ENCODE data around the gene GLRA1.

GLRA1 gene

DNA sequence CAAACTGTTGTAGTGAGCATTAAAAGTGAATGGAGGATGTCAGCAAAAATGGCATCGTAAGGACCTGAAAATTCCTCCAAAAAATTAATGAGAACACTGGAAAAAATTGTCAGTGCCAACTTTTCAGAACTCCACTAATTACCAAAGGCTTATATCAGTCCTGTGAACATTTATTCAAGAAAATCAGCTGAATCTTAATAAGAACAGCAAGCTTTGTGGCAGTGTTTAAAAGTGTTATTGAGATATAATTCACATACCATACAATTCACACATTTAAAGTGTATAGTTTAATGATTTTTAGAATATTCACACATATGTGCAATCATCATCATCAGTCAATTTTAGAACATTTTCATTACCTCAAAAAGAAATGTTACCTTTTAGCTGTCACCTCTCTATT lies 95.3 kb downstream of the GLRA1 start:
- no peak for DNase-seq (ENCODE audit: low read depth)
- TF ChIP-seq, protein P1, sequence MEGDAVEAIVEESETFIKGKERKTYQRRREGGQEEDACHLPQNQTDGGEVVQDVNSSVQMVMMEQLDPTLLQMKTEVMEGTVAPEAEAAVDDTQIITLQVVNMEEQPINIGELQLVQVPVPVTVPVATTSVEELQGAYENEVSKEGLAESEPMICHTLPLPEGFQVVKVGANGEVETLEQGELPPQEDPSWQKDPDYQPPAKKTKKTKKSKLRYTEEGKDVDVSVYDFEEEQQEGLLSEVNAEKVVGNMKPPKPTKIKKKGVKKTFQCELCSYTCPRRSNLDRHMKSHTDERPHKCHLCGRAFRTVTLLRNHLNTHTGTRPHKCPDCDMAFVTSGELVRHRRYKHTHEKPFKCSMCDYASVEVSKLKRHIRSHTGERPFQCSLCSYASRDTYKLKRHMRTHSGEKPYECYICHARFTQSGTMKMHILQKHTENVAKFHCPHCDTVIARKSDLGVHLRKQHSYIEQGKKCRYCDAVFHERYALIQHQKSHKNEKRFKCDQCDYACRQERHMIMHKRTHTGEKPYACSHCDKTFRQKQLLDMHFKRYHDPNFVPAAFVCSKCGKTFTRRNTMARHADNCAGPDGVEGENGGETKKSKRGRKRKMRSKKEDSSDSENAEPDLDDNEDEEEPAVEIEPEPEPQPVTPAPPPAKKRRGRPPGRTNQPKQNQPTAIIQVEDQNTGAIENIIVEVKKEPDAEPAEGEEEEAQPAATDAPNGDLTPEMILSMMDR (conservative IDR thresholded peaks at IDR 0.05; ENCODE audit: low read length), result no peak

DNA sequence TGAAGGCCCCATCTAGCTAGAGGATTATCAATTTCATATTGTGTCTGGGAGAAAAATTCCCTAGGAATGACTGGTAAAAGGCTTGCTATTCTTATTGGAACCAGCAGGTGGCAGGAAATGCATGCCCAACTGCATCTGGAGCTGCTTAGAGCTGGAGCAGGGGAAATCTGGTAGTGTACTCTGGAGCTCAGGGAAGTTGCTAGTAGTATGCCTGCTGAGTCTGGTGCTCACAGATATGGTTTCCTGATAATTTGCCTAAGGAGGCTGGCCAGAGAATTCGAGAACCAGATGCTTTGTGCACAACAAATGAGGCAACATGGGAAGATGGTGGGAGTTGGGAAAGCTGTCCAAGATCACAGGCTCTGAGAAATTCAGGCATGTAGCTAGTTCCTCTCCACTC lies 99.2 kb downstream of the GLRA1 start:
- TF ChIP-seq, protein P1 (conservative IDR thresholded peaks at IDR 0.05; ENCODE audit: low read length), result peak; percentile 97
- peak; percentile 82 for DNase-seq (ENCODE audit: low read depth)
- no peak overlapping the region for H3K4me3 ChIP-seq (ENCODE audit: low read length)

More for the DNA sequence above, 95.3 kb downstream of the GLRA1 start:
- no peak overlapping the region for H3K4me3 ChIP-seq (ENCODE audit: low read length)

DNA sequence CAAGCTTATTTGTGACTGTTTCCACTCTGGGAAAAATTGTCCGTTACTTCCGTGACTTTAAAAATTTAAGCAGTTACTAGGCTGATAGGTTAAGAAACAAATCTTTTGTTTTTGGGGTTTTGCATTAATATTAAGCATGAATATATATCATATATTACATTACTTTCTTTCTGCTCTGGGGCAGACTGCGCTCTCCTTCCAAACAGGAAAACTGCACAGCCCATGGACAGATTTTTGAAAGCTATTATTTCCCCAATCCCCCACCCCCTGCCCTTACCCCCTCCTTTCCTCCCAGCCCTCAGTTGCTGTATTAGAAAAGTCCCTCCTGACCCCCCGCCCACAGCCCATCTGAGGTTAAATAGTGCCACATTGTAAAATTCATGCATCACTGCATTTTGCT lies 102.5 kb downstream of the GLRA1 start:
- H3K4me3 ChIP-seq (ENCODE audit: low read length), result no peak overlapping the region
- DNase-seq (ENCODE audit: low read depth), result no peak
- TF ChIP-seq, protein P1 (conservative IDR thresholded peaks at IDR 0.05; ENCODE audit: low read length), result no peak

DNA sequence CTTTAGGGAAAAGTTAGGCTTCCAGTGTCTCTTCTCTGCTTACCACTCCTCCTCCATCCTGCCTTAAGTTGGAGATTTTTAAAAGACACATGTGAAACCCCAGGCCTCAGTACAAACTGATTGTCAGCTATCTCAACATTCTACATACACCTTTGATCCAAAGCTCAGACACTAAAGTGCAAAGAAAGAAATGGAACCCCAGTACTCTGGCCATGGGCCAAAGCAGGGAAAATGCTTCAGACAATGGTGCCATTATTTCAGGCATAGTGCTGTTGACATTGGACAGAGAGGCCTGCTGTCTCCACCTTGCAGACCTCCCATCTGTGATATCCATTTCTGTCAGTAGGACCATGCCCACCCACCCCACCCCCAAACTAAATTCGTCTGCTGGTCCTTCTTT lies 103.7 kb downstream of the GLRA1 start:
- no peak overlapping the region for H3K4me3 ChIP-seq (ENCODE audit: low read length)
- TF ChIP-seq, protein P1 (conservative IDR thresholded peaks at IDR 0.05; ENCODE audit: low read length), result no peak
- no peak for DNase-seq (ENCODE audit: low read depth)

DNA sequence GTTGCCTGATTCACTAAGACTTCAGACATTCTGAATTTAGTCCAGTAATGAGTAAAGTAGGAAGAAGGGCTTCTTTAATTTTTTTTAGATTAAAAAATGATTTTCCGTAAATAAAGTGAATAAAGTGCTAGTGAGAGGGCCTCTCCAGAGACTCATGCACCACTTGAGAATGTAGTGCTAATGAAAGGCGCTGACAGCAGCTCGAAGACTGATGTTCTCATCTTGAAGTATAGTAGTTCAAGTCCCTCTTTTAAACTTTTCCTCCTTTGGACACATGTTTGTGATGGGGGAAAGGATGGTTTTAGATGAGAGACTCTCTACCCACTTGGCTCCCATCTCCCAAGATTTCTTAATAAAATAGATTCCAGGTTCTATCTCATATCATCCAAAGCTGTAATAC lies 104.4 kb downstream of the GLRA1 start:
- no peak overlapping the region for H3K4me3 ChIP-seq (ENCODE audit: low read length)
- TF ChIP-seq, protein P1 (conservative IDR thresholded peaks at IDR 0.05; ENCODE audit: low read length), result no peak
- no peak for DNase-seq (ENCODE audit: low read depth)

DNA sequence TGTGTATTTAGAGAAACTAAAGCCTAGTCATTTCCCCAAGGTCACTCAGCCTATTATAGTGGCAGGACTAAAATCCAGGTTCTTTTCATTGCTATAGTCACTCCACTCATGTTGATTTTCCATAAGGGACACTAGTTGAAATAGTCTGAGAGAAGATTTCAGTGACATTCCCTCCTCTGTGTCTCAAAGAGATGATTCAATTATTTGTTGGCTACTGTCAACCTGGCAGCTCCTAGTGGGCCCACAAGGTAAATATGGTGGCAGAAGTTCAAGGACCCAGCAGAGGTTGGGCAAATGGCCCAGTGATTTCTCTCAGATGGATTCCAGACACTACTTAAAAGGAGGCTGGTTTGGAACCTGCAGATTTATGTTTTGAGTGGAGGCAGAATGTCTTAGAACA lies 104.8 kb downstream of the GLRA1 start:
- DNase-seq (ENCODE audit: low read depth), result no peak
- TF ChIP-seq, protein P1 (conservative IDR thresholded peaks at IDR 0.05; ENCODE audit: low read length), result no peak
- H3K4me3 ChIP-seq (ENCODE audit: low read length), result no peak overlapping the region

DNA sequence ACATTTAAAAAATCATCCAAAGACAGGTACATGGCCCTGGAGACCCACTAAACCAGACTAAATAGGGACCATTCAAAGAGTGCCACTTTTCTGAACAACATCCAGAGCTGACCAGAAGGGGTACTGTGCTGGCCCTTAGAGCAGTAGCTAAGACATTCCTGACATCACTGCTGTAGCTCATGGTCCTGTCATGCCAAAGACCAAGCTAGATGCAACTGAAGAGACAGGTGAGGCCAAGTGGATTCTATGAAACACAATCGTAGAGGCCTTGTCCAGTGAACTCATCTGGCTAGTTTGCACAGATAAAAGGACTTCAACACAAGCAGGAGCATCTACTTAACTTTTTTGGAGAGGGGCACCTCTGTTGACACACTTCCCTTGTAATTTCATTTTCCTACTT lies 109.6 kb downstream of the GLRA1 start:
- no peak for DNase-seq (ENCODE audit: low read depth)
- TF ChIP-seq, protein P1 (conservative IDR thresholded peaks at IDR 0.05; ENCODE audit: low read length), result no peak
- no peak overlapping the region for H3K4me3 ChIP-seq (ENCODE audit: low read length)
